ENCODE measurements around the gene MYO1C. TPM values are rescaled to one million over a fixed set of nuclear protein-coding genes. Genes with fewer than 3 reads are reported as not detected.
"Not testable (repeated sequence)": the region's sequence is repeated elsewhere in the genome, so short reads cannot be mapped to it uniquely, and the experiment has no call there.

MYO1C gene
- total RNA-seq, 6 experiments from 2014 or later = 310 to 400 (median 328) TPM

DNA sequence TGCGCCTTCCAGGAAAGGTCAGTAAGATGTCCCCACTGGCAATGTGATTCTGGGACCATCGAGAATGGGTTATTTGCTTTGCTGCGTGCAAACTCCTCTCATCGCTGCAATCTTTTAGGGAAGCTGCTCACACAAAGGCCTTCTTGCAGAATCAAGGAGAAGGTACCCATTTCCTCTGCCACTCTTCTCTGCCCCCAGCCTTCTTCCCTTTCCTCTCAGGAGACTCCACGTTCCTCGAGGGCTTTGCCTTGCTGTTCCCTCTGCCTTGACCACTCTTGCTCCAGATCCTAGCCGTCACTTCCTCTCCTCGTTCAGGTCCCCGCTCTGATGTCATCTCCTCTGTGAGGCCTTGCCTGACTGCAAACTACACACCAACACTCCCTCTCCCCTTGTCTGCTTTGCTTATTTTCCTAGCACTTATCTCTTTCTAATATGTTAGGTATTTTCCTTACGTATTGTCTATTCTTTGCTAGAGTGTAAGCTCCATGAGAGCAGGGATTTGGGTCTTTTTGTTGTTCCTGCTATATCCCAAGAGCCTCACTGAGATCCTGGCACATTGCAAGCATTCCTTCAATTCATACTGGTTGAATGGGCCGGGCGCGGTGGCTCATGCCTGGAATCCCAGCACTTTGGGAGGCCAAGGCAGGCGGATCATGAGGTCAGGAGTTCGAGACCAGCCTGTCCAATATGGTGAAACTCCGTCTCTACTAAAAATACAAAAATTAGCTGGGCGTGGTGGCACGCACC lies 31.1 kb downstream of the MYO1C start:
- TF ChIP-seq CTCF (IDR thresholded peaks at IDR 0.05) = no peak
- peaks cover 35% of the 10 kb centered on the region for H3K4me1 Mint-ChIP-seq (ENCODE audit: low read depth)
- peaks cover 37% of the 10 kb centered on the region for H3K36me3 Mint-ChIP-seq (ENCODE audit: low read depth)
- peak overlapping the region; percentile 8; the same call in 1 of the 2 replicates for H3K27ac Mint-ChIP-seq
- no peak for DNase-seq
- peaks cover 11% of the 10 kb centered on the region for H3K9me3 Mint-ChIP-seq
- H3K27me3 Mint-ChIP-seq (ENCODE audit: insufficient read depth) = peaks cover 11% of the 10 kb centered on the region
- H3K4me3 Mint-ChIP-seq = no peak overlapping the region

- H3K27ac Mint-ChIP-seq = peak overlapping the region; percentile 9; the same call in 1 of the 2 replicates
Measured at GRCh38 chr17:1460233-1460632, 32.3 kb downstream of the MYO1C start.

DNA sequence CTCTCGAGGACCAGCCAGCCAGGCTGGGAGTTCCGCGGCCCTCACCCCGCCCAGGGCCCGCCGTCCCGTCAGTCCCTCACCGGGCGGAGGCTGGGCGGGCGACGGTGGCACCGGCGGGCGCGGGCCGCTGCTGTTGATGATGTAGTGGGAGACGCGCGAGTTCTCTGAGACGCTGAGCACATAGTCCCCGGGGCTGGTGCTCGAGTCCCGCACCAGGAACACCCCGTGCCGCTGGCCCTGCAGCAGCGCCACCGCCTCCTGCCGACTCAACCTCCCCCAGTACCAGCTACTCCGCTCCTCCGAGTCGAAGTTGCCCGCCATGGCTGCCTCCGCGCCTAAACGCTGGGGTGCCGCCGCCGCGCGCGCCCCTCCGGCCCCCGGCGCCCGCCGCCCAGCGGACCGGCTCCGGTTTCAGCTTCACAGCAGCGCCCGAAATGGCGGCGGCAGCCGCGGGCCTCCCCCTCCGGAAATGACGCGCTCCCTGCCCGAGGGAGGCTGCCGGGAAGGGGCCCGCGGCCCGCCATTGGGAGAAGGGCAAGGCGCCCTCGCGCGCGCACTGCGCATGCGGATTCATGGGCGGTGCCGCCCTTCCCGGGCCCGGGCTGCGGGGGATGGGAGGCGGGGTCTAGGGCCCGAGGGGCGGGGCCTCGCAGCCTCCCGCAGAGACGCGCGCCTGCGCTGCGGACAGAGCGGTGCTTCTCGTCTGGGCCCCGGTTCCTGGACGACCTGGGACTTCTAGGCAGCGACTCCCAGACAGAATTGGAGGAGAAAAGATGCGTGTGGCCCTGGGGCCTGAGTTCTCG lies 36.5 kb downstream of the MYO1C start, which contains the start of gene CRK:
Gene CRK, minus strand, starts transcription at position 436 of the 803 bp plus-strand sequence. Its CDS starts 115 bp downstream, at position 321.
- Mint-ChIP-seq H3K36me3 (ENCODE audit: low read depth) (peaks cover 28% of the 10 kb centered on the region), H3K9me3 (no peaks in the 10 kb centered on the region), H3K27me3 (ENCODE audit: insufficient read depth) (0 out of 2 replicates have a peak, but pooled peaks cover 5% of the 10 kb centered on the region)

More at GRCh38 chr17:1460233-1460632, 32.3 kb downstream of the MYO1C start:
- Mint-ChIP-seq H3K27me3 (ENCODE audit: insufficient read depth) (peaks cover 11% of the 10 kb centered on the region; the same call in 1 of the 2 replicates), H3K4me3 (no peak overlapping the region), H3K4me1 (ENCODE audit: low read depth) (peaks cover 35% of the 10 kb centered on the region), H3K9me3 (peaks cover 11% of the 10 kb centered on the region), H3K36me3 (ENCODE audit: low read depth) (peaks cover 33% of the 10 kb centered on the region)
- TF ChIP-seq CTCF (IDR thresholded peaks at IDR 0.05) = no peak
- peak; percentile 29 for DNase-seq

GRCh38 chr17:1455291-1455796 lies 37.1 kb downstream of the MYO1C start:
- TF ChIP-seq CTCF (IDR thresholded peaks at IDR 0.05) = peak; percentile 77
- H3K36me3 Mint-ChIP-seq (ENCODE audit: low read depth) = peaks cover 28% of the 10 kb centered on the region
- peak overlapping the region; percentile 92 for H3K27ac Mint-ChIP-seq
- H3K4me3 Mint-ChIP-seq = peak overlapping the region; percentile 99
- peak; percentile 72 for DNase-seq
- no peaks in the 10 kb centered on the region for H3K9me3 Mint-ChIP-seq
- H3K27me3 Mint-ChIP-seq (ENCODE audit: insufficient read depth) = 0 out of 2 replicates have a peak, but pooled peaks cover 5% of the 10 kb centered on the region
- H3K4me1 Mint-ChIP-seq (ENCODE audit: low read depth) = peaks cover 47% of the 10 kb centered on the region

More for the DNA sequence above, 36.5 kb downstream of the MYO1C start, which contains the start of gene CRK:
- Mint-ChIP-seq H3K27ac (peak within 1 kb of the TSS; percentile 92), H3K4me3 (peak within 1 kb of the TSS; percentile 99), H3K4me1 (ENCODE audit: low read depth) (peaks cover 51% of the 10 kb centered on the region)
- TF ChIP-seq CTCF (IDR thresholded peaks at IDR 0.05) = no peak; the same call in 1 of the 2 replicates
- DNase-seq = peak; percentile 89

GRCh38 chr17:1454541-1454940 lies 37.9 kb downstream of the MYO1C start:
- no peak for TF ChIP-seq CTCF (IDR thresholded peaks at IDR 0.05)
- DNase-seq = no peak
- Mint-ChIP-seq H3K4me3 (peak overlapping the region; percentile 99), H3K9me3 (no peaks in the 10 kb centered on the region), H3K36me3 (ENCODE audit: low read depth) (peaks cover 30% of the 10 kb centered on the region), H3K27me3 (ENCODE audit: insufficient read depth) (0 out of 2 replicates have a peak, but pooled peaks cover 5% of the 10 kb centered on the region), H3K27ac (peak overlapping the region; percentile 92), H3K4me1 (ENCODE audit: low read depth) (peaks cover 40% of the 10 kb centered on the region)

GRCh38 chr17:1453694-1454093 lies 38.8 kb downstream of the MYO1C start:
- H3K9me3 Mint-ChIP-seq; H3K27me3 Mint-ChIP-seq (ENCODE audit: insufficient read depth); DNase-seq: not testable (repeated sequence)
- H3K27ac Mint-ChIP-seq = peak overlapping the region; percentile 33; the same call in 1 of the 2 replicates
- peak overlapping the region; percentile 64 for H3K4me3 Mint-ChIP-seq
- peaks cover 36% of the 10 kb centered on the region for H3K36me3 Mint-ChIP-seq (ENCODE audit: low read depth)
- H3K4me1 Mint-ChIP-seq (ENCODE audit: low read depth) = peaks cover 48% of the 10 kb centered on the region

Measured in HFFc6 (cell line).